Ureter (tissue), 1 donor: Measurements from ENCODE around the gene GALNS. TPM values are rescaled to one million over a fixed set of nuclear protein-coding genes. Genes with fewer than 3 reads are reported as not detected.
"Not testable (repeated sequence)": the region's sequence is repeated elsewhere in the genome, so short reads cannot be mapped to it uniquely, and the experiment has no call there.

Source experiments
- DNase-seq: peaks from one replicate; pipeline ENCODE4 v3.0.0-alpha.2; 2020; ENCODE audit warnings: low spot score
- total RNA-seq: library from RNA; stranded (reverse); gene quantifications from one replicate; pipeline ENCODE4 v1.2.4, GENCODE V29; 2023
- donor health status: DM: yes; HTN: yes; CAD: no.

GALNS gene
- total RNA-seq, 1 donor from 2014 or later = 44.4 TPM

GRCh38 chr16:88838566-88838965, 18.2 kb downstream of the GALNS start:
- no peak for DNase-seq

GRCh38 chr16:88837806-88838205, 18.9 kb downstream of the GALNS start:
- DNase-seq = no peak

GRCh38 chr16:88836791-88837190, 20.0 kb downstream of the GALNS start:
- DNase-seq = no peak

- DNase-seq = no peak
These were observed 20.9 kb downstream of the GALNS start for GRCh38 chr16:88835818-88836217.

- no peak for DNase-seq
These were observed 21.4 kb downstream of the GALNS start for GRCh38 chr16:88835383-88835782.

GRCh38 chr16:88834670-88835069, 22.1 kb downstream of the GALNS start:
- no peak for DNase-seq

GRCh38 chr16:88833086-88833485, 23.7 kb downstream of the GALNS start:
- DNase-seq = no peak

- no peak for DNase-seq
These were observed 24.9 kb downstream of the GALNS start for GRCh38 chr16:88831838-88832237.

- no peak for DNase-seq
These were observed 26.0 kb downstream of the GALNS start for GRCh38 chr16:88830783-88831182.

GRCh38 chr16:88830258-88830657, 26.5 kb downstream of the GALNS start:
- no peak for DNase-seq

GRCh38 chr16:88828711-88829110, 28.0 kb downstream of the GALNS start:
- DNase-seq = no peak

GRCh38 chr16:88827727-88828126, 29.0 kb downstream of the GALNS start:
- DNase-seq = no peak

- DNase-seq = no peak
These were observed 30.5 kb downstream of the GALNS start for GRCh38 chr16:88826070-88826840.

- no peak for DNase-seq
These were observed 31.6 kb downstream of the GALNS start for GRCh38 chr16:88825146-88825545.

- no peak for DNase-seq
These were observed 32.3 kb downstream of the GALNS start for GRCh38 chr16:88824256-88825077.

- not testable (repeated sequence) for DNase-seq
These were observed 33.1 kb downstream of the GALNS start for GRCh38 chr16:88823646-88824045.

GRCh38 chr16:88822281-88823040, 34.3 kb downstream of the GALNS start:
- no peak for DNase-seq

GRCh38 chr16:88821168-88821850, 35.4 kb downstream of the GALNS start:
- no peak for DNase-seq

GRCh38 chr16:88820385-88821025, 36.2 kb downstream of the GALNS start:
- DNase-seq = no peak

GRCh38 chr16:88819126-88819525, 37.6 kb downstream of the GALNS start:
- no peak for DNase-seq

GRCh38 chr16:88818575-88818874, 38.2 kb downstream of the GALNS start:
- DNase-seq = no peak
